Caco-2 (cell line): ENCODE measurements around the gene SIK2. TPM values are rescaled to one million over a fixed set of nuclear protein-coding genes. Genes with fewer than 3 reads are reported as not detected.
A peak's percentile ranks its signal among the peaks of the same experiment; 100 is the strongest.
"Not testable (repeated sequence)": the region's sequence is repeated elsewhere in the genome, so short reads cannot be mapped to it uniquely, and the experiment has no call there.

Source experiments
- BruUV-seq: library from RNA; stranded (reverse); fragments of 400-500 nt; replicated peaks from 2 replicates; lab custom pipeline; 2021; lab: Mats Ljungman, UMichigan
- CTCF ChIA-PET: fragments of 300-600 bp; sonication (Branson Sonifier 250); formaldehyde crosslinking; loops from one replicate; lab custom pipeline; 2022; ENCODE audit warnings: antibody characterized with exemption; lab: Charles Lee
- POLR2A ChIA-PET: fragments of 300-600 bp; sonication (Branson Sonifier 250); formaldehyde crosslinking; loops from one replicate; lab custom pipeline; 2022; ENCODE audit warnings: antibody characterized with exemption; lab: Charles Lee
- DNase-seq, 2 experiments: peaks; one replicate each; pipeline versions ENCODE4 v3.0.0 to v3.0.0-alpha.2; 2020 to 2022
- H3K27me3 ChIP-seq: replicated peaks from 2 replicates; pipeline ENCODE4 v1.6.0; 2011; ENCODE audit warnings: low read length; ENCODE audit not compliant: control insufficient read depth, insufficient read depth
- H3K36me3 ChIP-seq: 2 replicates; pipeline ENCODE4 v1.5.1; 2011; ENCODE audit warnings: low read length; ENCODE audit not compliant: control insufficient read depth, insufficient read depth
- H3K4me1 ChIP-seq: fragments of 250-450 bp; sonication (Bioruptor Pico); 2 replicates; pipeline ENCODE4 v1.5.1; 2020; ENCODE audit warnings: mild to moderate bottlenecking
- H3K4me3 ChIP-seq: 2 replicates; pipeline ENCODE4 v1.5.1; 2011; ENCODE audit warnings: low read depth, mild to moderate bottlenecking, control low read depth, low read length
- H3K9me3 ChIP-seq: fragments of 250-450 bp; sonication (Bioruptor Pico); 2 replicates; pipeline ENCODE4 v1.5.1; 2020; ENCODE audit warnings: mild to moderate bottlenecking, moderate library complexity
- H3K27ac Mint-ChIP-seq: one replicate; pipeline ENCODE4 v1.8.0; 2022; ENCODE audit warnings: mixed read lengths; ENCODE audit not compliant: unreplicated experiment
- H3K27me3 Mint-ChIP-seq: one replicate; pipeline ENCODE4 v1.8.0; 2022; ENCODE audit warnings: mixed read lengths; ENCODE audit not compliant: insufficient read depth, unreplicated experiment
- H3K36me3 Mint-ChIP-seq: one replicate; pipeline ENCODE4 v1.8.0; 2022; ENCODE audit warnings: mild to moderate bottlenecking, mixed read lengths; ENCODE audit not compliant: insufficient read depth, unreplicated experiment
- H3K4me1 Mint-ChIP-seq: one replicate; pipeline ENCODE4 v1.8.0; 2022; ENCODE audit warnings: low read depth, mixed read lengths; ENCODE audit not compliant: unreplicated experiment
- H3K4me3 Mint-ChIP-seq: one replicate; pipeline ENCODE4 v1.8.0; 2022; ENCODE audit warnings: mild to moderate bottlenecking, moderate library complexity, mixed read lengths; ENCODE audit not compliant: unreplicated experiment
- H3K9me3 Mint-ChIP-seq: one replicate; pipeline ENCODE4 v1.8.0; 2022; ENCODE audit warnings: mixed read lengths; ENCODE audit not compliant: unreplicated experiment
- intact Hi-C: fragments of 100-400 bp; cut with micrococcal nuclease; formaldehyde crosslinking; loops from one replicate; pipeline ENCODE4 v1.10.0; 2022; ENCODE audit not compliant: unreplicated experiment
- total RNA-seq: library from RNA; stranded (reverse); gene quantifications from 2 replicates; pipeline ENCODE4 v1.2.3, GENCODE V29; 2022
- TF ChIP-seq, protein P1 (sequence below), 2 experiments: fragments of 200-600 bp in 1 of 2; IDR thresholded peaks; 1 replicate in 1 of 2; 2 replicates in 1 of 2; pipeline versions ENCODE4 v1.5.1 to v1.8.0; 2011 to 2022; ENCODE audit warnings: antibody characterized with exemption in 1 of 2, control low read depth in 1 of 2, inconsistent platforms in 1 of 2, low read depth in 1 of 2, low read length in 1 of 2, mild to moderate bottlenecking in 1 of 2, moderate library complexity in 1 of 2; ENCODE audit not compliant: insufficient read depth in 1 of 2, severe bottlenecking in 1 of 2, unreplicated experiment in 1 of 2

Gene SIK2
- total RNA-seq, 1 experiment from 2014 or later: 40.2 TPM

DNA sequence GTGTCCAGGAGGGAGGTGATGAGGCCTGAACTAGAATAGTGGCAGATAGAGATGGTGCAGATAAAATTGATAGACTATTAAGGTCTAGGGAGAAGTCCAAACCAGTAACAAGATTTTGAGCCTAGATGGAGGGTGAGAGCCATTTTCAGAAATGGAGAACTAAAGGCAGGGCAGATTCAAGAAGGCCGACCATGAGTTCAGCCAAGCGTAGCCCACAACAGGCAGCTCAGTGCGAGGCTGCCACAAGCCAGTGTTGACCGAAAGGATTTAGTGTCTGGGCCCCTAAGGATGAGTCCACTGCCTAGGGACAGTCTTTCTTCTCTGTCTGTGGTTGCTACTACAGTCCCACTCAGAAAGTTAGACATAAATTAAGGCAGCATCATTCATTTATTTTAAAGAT is 112.3 kb downstream of the SIK2 start:
- no peak for DNase-seq
- intact Hi-C loops: no loop called here
- H3K4me1 Mint-ChIP-seq: peaks cover 15% of the 10 kb centered on the region
- CTCF ChIA-PET: no interaction called here
- H3K4me3 Mint-ChIP-seq: no peak overlapping the region
- TF ChIP-seq, protein P1, sequence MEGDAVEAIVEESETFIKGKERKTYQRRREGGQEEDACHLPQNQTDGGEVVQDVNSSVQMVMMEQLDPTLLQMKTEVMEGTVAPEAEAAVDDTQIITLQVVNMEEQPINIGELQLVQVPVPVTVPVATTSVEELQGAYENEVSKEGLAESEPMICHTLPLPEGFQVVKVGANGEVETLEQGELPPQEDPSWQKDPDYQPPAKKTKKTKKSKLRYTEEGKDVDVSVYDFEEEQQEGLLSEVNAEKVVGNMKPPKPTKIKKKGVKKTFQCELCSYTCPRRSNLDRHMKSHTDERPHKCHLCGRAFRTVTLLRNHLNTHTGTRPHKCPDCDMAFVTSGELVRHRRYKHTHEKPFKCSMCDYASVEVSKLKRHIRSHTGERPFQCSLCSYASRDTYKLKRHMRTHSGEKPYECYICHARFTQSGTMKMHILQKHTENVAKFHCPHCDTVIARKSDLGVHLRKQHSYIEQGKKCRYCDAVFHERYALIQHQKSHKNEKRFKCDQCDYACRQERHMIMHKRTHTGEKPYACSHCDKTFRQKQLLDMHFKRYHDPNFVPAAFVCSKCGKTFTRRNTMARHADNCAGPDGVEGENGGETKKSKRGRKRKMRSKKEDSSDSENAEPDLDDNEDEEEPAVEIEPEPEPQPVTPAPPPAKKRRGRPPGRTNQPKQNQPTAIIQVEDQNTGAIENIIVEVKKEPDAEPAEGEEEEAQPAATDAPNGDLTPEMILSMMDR (IDR thresholded peaks at IDR 0.05; ENCODE audit: insufficient read depth in 1 of 2, low read depth in 1 of 2, low read length in 1 of 2, severe bottlenecking in 1 of 2, unreplicated experiment in 1 of 2): no peak
- POLR2A ChIA-PET: no interaction called here
- H3K27ac Mint-ChIP-seq: no peak overlapping the region
- no peaks in the 10 kb centered on the region for H3K27me3 Mint-ChIP-seq
- H3K9me3 Mint-ChIP-seq: no peaks in the 10 kb centered on the region
- no peaks in the 10 kb centered on the region for H3K9me3 ChIP-seq
- BruUV-seq: no TSS peak
- no peaks in the 10 kb centered on the region for H3K27me3 ChIP-seq
- H3K4me3 ChIP-seq: no peak overlapping the region
- H3K4me1 ChIP-seq: peaks cover 5% of the 10 kb centered on the region; the same call in 1 of the 2 replicates
- H3K36me3 Mint-ChIP-seq: peaks cover 69% of the 10 kb centered on the region
- H3K36me3 ChIP-seq: peaks cover 3% of the 10 kb centered on the region; the same call in 1 of the 2 replicates

DNA sequence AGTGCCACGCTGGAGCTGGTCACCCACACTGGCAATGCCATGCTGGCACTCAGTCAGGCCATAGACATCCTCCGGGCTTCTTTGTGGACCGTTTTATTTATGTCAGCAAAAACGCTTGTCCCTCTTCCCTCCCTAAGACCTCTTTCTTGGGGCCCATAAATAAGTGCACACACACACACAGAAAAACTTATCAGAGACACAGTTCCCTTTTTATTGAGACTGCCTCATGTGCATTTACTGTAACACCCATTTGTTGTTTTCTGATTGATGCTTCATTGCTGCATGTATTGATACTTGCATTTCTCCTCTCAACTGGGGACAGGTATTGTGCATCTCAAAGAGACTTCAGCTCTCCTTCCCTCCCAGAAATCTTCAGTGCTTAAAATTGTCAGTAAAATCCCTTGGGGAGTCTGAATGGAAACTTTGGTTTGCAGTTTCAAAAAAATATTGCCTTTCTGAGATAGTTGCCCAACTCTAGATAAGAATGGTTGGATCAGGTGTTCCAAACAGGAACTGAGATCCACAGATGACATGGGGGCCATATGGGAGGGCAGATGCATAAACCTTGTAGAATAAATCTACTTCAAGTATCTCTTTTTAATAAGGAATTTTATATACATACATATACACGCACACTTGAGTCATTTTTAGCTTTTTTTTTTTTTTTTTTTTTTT is 113.0 kb downstream of the SIK2 start:
- no peaks in the 10 kb centered on the region for H3K9me3 ChIP-seq
- H3K4me3 ChIP-seq: no peak overlapping the region
- ChIA-PET CTCF (no interaction called here), POLR2A (interaction anchor here (0.6 kb wide), 1 partner anchor 23 kb away, joined by 4 read pairs; no protein-coding TSS in a partner anchor)
- BruUV-seq: no TSS peak
- TF ChIP-seq, protein P1 (IDR thresholded peaks at IDR 0.05; ENCODE audit: insufficient read depth in 1 of 2, low read depth in 1 of 2, low read length in 1 of 2, severe bottlenecking in 1 of 2, unreplicated experiment in 1 of 2): no peak
- no peak for DNase-seq
- H3K4me1 Mint-ChIP-seq: peaks cover 15% of the 10 kb centered on the region
- H3K4me1 ChIP-seq: peaks cover 5% of the 10 kb centered on the region; the same call in 1 of the 2 replicates
- H3K27ac Mint-ChIP-seq: no peak overlapping the region
- peaks cover 5% of the 10 kb centered on the region for H3K36me3 ChIP-seq
- peaks cover 73% of the 10 kb centered on the region for H3K36me3 Mint-ChIP-seq
- intact Hi-C loops: loop anchor here (5.0 kb wide), 1 partner anchor 127 kb away; no protein-coding TSS in a partner anchor
- H3K4me3 Mint-ChIP-seq: no peak overlapping the region
- no peaks in the 10 kb centered on the region for H3K27me3 Mint-ChIP-seq
- no peaks in the 10 kb centered on the region for H3K27me3 ChIP-seq
- no peaks in the 10 kb centered on the region for H3K9me3 Mint-ChIP-seq

DNA sequence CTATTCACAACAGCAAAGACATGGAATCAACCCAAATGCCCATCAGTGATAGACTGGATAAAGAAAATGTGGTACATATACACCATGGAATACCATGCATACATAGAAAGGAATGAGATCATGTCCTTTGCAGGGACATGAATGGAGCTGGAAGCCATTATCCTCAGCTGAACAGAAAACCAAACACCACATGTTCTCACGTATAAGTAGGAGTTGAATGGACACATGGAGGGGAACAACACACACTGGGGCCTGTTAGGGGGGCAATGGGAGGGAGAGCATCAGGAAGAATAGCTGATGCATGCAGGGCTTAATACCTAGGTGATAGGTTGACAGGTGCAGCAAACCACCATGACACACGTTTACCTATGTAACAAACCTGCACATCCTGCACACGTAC is 115.4 kb downstream of the SIK2 start:
- H3K4me1 ChIP-seq, BruUV-seq, H3K4me3 ChIP-seq, H3K27me3 Mint-ChIP-seq, H3K9me3 Mint-ChIP-seq, H3K9me3 ChIP-seq, CTCF ChIA-PET, POLR2A ChIA-PET, H3K4me3 Mint-ChIP-seq, H3K27me3 ChIP-seq, DNase-seq: not testable (repeated sequence)
- Mint-ChIP-seq H3K36me3 (peaks cover 83% of the 10 kb centered on the region), H3K27ac (peak overlapping the region; percentile 14), H3K4me1 (peaks cover 15% of the 10 kb centered on the region)
- intact Hi-C loops: loop anchor here (1.0 to 5.0 kb wide), 2 partner anchors 113 to 125 kb away; no protein-coding TSS in a partner anchor
- H3K36me3 ChIP-seq: peaks cover 11% of the 10 kb centered on the region
